ENCODE results near the gene TBC1D2. TPM values are rescaled to one million over a fixed set of nuclear protein-coding genes. Genes with fewer than 3 reads are reported as not detected.

Gene TBC1D2
- total and polyA plus RNA-seq, 2 donors (not counting 3 experiments of a cell fraction or from before 2014, with no cell fraction given): 3.4 to 4.5 TPM

DNA sequence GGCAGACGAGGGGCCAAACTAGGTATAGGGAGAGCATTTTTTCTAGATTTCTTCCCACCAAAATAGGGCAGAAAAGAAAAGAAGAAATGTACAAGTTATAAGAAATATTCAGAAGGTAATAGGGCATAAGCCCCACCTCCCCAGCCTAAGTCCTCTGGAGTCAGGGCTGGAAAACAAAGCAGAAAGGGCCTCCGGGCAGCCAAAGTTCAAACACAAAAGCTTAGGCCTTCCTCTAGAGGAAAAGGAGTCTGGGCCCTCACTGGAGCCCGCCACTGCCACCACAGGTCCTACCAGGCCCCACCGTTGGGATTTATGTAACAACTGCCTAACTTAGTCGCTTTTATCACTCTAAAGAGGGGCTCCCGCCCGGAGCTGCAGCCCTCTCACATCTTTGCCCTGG, 27.6 kb downstream of the TBC1D2 start:
- Histone ChIP-seq H3K9ac (replicated peaks; ENCODE audit: extremely low read depth, insufficient read depth, low read length) (no peak overlapping the region), H3K27me3 (ENCODE audit: control insufficient read depth in 2 of 2, insufficient read depth in 2 of 2, low read length in 2 of 2) (no peaks in the 10 kb centered on the region), H2AFZ (ENCODE audit: low read depth, low read length) (no peak overlapping the region), H3K9me3 (replicated peaks; ENCODE audit: control insufficient read depth, insufficient read depth, low read length) (no peaks in the 10 kb centered on the region), H3K27ac (ENCODE audit: insufficient read depth, low read depth, low read length) (no peak overlapping the region), H3K4me2 (ENCODE audit: insufficient read depth, low read length) (no peak overlapping the region), H3K36me3 (ENCODE audit: control insufficient read depth in 2 of 2, extremely low read depth in 1 of 2, insufficient read depth in 2 of 2, low read length in 2 of 2) (no peaks in the 10 kb centered on the region), H3K9me1 (replicated peaks; ENCODE audit: control insufficient read depth, extremely low read depth, insufficient read depth, low read length) (no peaks in the 10 kb centered on the region), H3K4me3 (replicated peaks in 1 of 3; ENCODE audit: insufficient read depth in 1 of 3, low read depth in 1 of 3, low read length in 3 of 3) (no peak overlapping the region), H3K79me2 (ENCODE audit: control insufficient read depth, insufficient read depth, low read length) (no peaks in the 10 kb centered on the region), H3K4me1 (ENCODE audit: control insufficient read depth, extremely low read depth, insufficient read depth, low read length) (peaks cover 9% of the 10 kb centered on the region), H4K20me1 (replicated peaks; ENCODE audit: control insufficient read depth, extremely low read depth, insufficient read depth, low read length) (no peaks in the 10 kb centered on the region)
- no peak for FAIRE-seq
- dilution Hi-C loops (cut with MboI; ENCODE audit: extremely low pct_ligation_motif_present, low sequenced_read_pairs): no loop called here
- ChIA-PET POLR2A (no interaction called here), CTCF (no interaction called here)
- no TSS peak for BruUV-seq (replicated peaks)
- DNase-seq (ENCODE audit: low read depth, low spot score): no peak
- no peak for TF ChIP-seq MYC (IDR thresholded peaks at IDR 0.05; ENCODE audit: low read depth, low read length)
- TF ChIP-seq POLR2AphosphoS5 (IDR thresholded peaks at IDR 0.05; ENCODE audit: insufficient read depth, low read depth, low read length): no peak
- no peak for TF ChIP-seq EZH2 (IDR thresholded peaks at IDR 0.05; ENCODE audit: borderline replicate concordance, low read depth, low read length, severe bottlenecking)
- TF ChIP-seq, protein P1, sequence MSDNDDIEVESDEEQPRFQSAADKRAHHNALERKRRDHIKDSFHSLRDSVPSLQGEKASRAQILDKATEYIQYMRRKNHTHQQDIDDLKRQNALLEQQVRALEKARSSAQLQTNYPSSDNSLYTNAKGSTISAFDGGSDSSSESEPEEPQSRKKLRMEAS (IDR thresholded peaks at IDR 0.05; ENCODE audit: insufficient read depth, insufficient read length): no peak
- no peak for TF ChIP-seq POLR2A (IDR thresholded peaks at IDR 0.05; ENCODE audit: low read depth, low read length)
- TF ChIP-seq FOS (IDR thresholded peaks at IDR 0.05; ENCODE audit: borderline replicate concordance, insufficient read depth, low read length): no peak
- no peak for TF ChIP-seq JUN (IDR thresholded peaks at IDR 0.05; ENCODE audit: borderline replicate concordance, insufficient read depth, insufficient read length, low read depth)
- no peak for TF ChIP-seq GATA2 (IDR thresholded peaks at IDR 0.05; ENCODE audit: insufficient read depth, insufficient read length, low read depth, low read length)
- TF ChIP-seq, protein P2, sequence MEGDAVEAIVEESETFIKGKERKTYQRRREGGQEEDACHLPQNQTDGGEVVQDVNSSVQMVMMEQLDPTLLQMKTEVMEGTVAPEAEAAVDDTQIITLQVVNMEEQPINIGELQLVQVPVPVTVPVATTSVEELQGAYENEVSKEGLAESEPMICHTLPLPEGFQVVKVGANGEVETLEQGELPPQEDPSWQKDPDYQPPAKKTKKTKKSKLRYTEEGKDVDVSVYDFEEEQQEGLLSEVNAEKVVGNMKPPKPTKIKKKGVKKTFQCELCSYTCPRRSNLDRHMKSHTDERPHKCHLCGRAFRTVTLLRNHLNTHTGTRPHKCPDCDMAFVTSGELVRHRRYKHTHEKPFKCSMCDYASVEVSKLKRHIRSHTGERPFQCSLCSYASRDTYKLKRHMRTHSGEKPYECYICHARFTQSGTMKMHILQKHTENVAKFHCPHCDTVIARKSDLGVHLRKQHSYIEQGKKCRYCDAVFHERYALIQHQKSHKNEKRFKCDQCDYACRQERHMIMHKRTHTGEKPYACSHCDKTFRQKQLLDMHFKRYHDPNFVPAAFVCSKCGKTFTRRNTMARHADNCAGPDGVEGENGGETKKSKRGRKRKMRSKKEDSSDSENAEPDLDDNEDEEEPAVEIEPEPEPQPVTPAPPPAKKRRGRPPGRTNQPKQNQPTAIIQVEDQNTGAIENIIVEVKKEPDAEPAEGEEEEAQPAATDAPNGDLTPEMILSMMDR (IDR thresholded peaks at IDR 0.05; ENCODE audit: extremely low read depth in 1 of 2, insufficient read depth in 1 of 2, low read depth in 1 of 2, low read length in 2 of 2): no peak
- intact Hi-C loops (cut with micrococcal nuclease): no loop called here

All from endothelial cell of umbilical vein (primary cell).